ENCODE measurements around the gene MADCAM1. TPM values are rescaled to one million over a fixed set of nuclear protein-coding genes. Genes with fewer than 3 reads are reported as not detected.

Gene MADCAM1
- total and polyA plus RNA-seq, 4 donors, result 0.24 to 4.4 (median 0.61) TPM

- TF ChIP-seq CTCF (IDR thresholded peaks at IDR 0.05; ENCODE audit: control extremely low read depth, extremely low read depth), result no peak
- H3K4me1 ChIP-seq (ENCODE audit: control insufficient read depth in 5 of 5, insufficient read depth in 5 of 5, low read length in 5 of 5), result no peaks in the 10 kb centered on the region
- ATAC-seq (ENCODE audit: insufficient read depth, low FRiP score) (no peak), DNase-seq (no peak)
- no peak overlapping the region for H3K27ac ChIP-seq (ENCODE audit: low read depth in 1 of 2, low read length in 1 of 2)
- no peaks in the 10 kb centered on the region for H3K27me3 ChIP-seq (ENCODE audit: control insufficient read depth in 3 of 3, insufficient read depth in 3 of 3, low read length in 2 of 3)
- no peak overlapping the region for H3K4me3 ChIP-seq
- H3K9ac ChIP-seq (ENCODE audit: insufficient read depth in 1 of 2, low read length in 2 of 2), result no peak overlapping the region
- peaks cover 0 to 2% (median 0%) of the 10 kb centered on the region in 4 donors for H3K9me3 ChIP-seq (ENCODE audit: control insufficient read depth in 4 of 4, insufficient read depth in 3 of 4, low read length in 3 of 4)
- H3K36me3 ChIP-seq (ENCODE audit: control insufficient read depth in 4 of 4, insufficient read depth in 4 of 4, low read length in 4 of 4), result no peaks in the 10 kb centered on the region
- 83 to 86% methylated on average over 27 of the region's 27 CpGs for WGBS, 2 donors
These were observed 27.6 kb upstream of the MADCAM1 start for GRCh38 chr19:468587-469256.

- Histone ChIP-seq H3K9ac (ENCODE audit: insufficient read depth in 1 of 2, low read length in 2 of 2) (no peak overlapping the region), H3K27me3 (ENCODE audit: control insufficient read depth in 3 of 3, insufficient read depth in 3 of 3, low read length in 2 of 3) (no peaks in the 10 kb centered on the region), H3K36me3 (ENCODE audit: control insufficient read depth in 4 of 4, insufficient read depth in 4 of 4, low read length in 4 of 4) (no peaks in the 10 kb centered on the region), H3K9me3 (ENCODE audit: control insufficient read depth in 4 of 4, insufficient read depth in 3 of 4, low read length in 3 of 4) (no peaks in the 10 kb centered on the region), H3K27ac (ENCODE audit: low read depth in 1 of 2, low read length in 1 of 2) (no peak overlapping the region), H3K4me1 (ENCODE audit: control insufficient read depth in 5 of 5, insufficient read depth in 5 of 5, low read length in 5 of 5) (no peaks in the 10 kb centered on the region), H3K4me3 (no peak overlapping the region)
- TF ChIP-seq CTCF (IDR thresholded peaks at IDR 0.05; ENCODE audit: control extremely low read depth, extremely low read depth), result no peak
- DNase-seq (no peak), ATAC-seq (ENCODE audit: insufficient read depth, low FRiP score) (no peak)
- WGBS, 2 donors, result 84% methylated on average over 7 of the region's 7 CpGs
These were observed 26.5 kb upstream of the MADCAM1 start for GRCh38 chr19:469833-470232.

- 79 to 83% methylated on average over 20 of the region's 20 CpGs for WGBS, 2 donors
These were observed 25.6 kb upstream of the MADCAM1 start for GRCh38 chr19:470701-471100.

More at GRCh38 chr19:470701-471100, 25.6 kb upstream of the MADCAM1 start:
- TF ChIP-seq CTCF (IDR thresholded peaks at IDR 0.05; ENCODE audit: control extremely low read depth, extremely low read depth), result no peak
- Histone ChIP-seq H3K4me1 (ENCODE audit: control insufficient read depth in 5 of 5, insufficient read depth in 5 of 5, low read length in 5 of 5) (peaks cover 0 to 2% (median 0%) of the 10 kb centered on the region in 5 donors), H3K27ac (ENCODE audit: low read depth in 1 of 2, low read length in 1 of 2) (no peak overlapping the region), H3K4me3 (no peak overlapping the region), H3K9me3 (ENCODE audit: control insufficient read depth in 4 of 4, insufficient read depth in 3 of 4, low read length in 3 of 4) (no peaks in the 10 kb centered on the region), H3K9ac (ENCODE audit: insufficient read depth in 1 of 2, low read length in 2 of 2) (no peak overlapping the region), H3K36me3 (ENCODE audit: control insufficient read depth in 4 of 4, insufficient read depth in 4 of 4, low read length in 4 of 4) (no peaks in the 10 kb centered on the region), H3K27me3 (ENCODE audit: control insufficient read depth in 3 of 3, insufficient read depth in 3 of 3, low read length in 2 of 3) (no peaks in the 10 kb centered on the region)
- ATAC-seq (ENCODE audit: insufficient read depth, low FRiP score) (no peak), DNase-seq (no peak)
